ENCODE results near the gene PARVA. TPM values are rescaled to one million over a fixed set of nuclear protein-coding genes. Genes with fewer than 3 reads are reported as not detected.

The PARVA gene
- total RNA-seq, 1 donor from 2014 or later = 15.0 TPM

DNA sequence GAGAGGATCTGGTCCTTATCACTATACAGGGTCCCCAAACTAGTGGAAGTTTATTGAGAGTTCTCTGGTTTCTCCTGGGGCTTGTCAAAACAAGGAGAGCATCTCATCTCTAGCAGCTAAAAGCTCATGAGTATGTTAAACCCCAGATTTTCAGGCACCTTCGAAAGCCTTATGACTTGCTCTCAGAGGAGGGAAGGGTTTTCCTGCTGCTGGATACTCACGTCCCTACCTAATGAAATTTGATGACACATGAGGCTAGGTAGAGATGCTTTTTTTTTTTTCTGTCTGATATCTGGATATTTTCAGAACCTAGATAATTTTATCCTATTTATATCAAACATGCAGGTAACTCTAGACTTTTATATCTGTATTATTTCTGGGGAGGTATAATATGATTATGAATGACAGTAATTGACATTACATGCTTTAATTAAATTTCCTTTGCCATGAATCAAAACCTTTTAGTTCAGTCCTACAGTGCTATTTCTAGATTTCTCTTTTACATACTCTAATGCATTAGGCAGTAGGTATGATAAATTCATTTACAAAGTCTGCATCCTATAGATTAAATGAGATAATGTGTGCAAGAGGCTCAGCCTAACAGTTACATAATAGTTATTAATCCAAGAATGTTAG is 73.9 kb downstream of the PARVA start:
- Mint-ChIP-seq H3K9me3 (ENCODE audit: unreplicated experiment) (no peaks in the 10 kb centered on the region), H3K4me3 (ENCODE audit: unreplicated experiment) (no peak overlapping the region), H3K27ac (ENCODE audit: unreplicated experiment) (no peak overlapping the region), H3K27me3 (ENCODE audit: unreplicated experiment) (no peaks in the 10 kb centered on the region), H3K4me1 (ENCODE audit: low read depth, unreplicated experiment) (peaks cover 2% of the 10 kb centered on the region), H3K36me3 (ENCODE audit: unreplicated experiment) (no peaks in the 10 kb centered on the region)
- TF ChIP-seq, protein P1, sequence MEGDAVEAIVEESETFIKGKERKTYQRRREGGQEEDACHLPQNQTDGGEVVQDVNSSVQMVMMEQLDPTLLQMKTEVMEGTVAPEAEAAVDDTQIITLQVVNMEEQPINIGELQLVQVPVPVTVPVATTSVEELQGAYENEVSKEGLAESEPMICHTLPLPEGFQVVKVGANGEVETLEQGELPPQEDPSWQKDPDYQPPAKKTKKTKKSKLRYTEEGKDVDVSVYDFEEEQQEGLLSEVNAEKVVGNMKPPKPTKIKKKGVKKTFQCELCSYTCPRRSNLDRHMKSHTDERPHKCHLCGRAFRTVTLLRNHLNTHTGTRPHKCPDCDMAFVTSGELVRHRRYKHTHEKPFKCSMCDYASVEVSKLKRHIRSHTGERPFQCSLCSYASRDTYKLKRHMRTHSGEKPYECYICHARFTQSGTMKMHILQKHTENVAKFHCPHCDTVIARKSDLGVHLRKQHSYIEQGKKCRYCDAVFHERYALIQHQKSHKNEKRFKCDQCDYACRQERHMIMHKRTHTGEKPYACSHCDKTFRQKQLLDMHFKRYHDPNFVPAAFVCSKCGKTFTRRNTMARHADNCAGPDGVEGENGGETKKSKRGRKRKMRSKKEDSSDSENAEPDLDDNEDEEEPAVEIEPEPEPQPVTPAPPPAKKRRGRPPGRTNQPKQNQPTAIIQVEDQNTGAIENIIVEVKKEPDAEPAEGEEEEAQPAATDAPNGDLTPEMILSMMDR (IDR thresholded peaks at IDR 0.05; ENCODE audit: partially characterized antibody, unreplicated experiment) = no peak
- DNase-seq = no peak

GRCh38 chr11:12453243-12453642 is 75.9 kb downstream of the PARVA start:
- no peak overlapping the region for H3K4me3 Mint-ChIP-seq (ENCODE audit: unreplicated experiment)
- no peaks in the 10 kb centered on the region for H3K9me3 Mint-ChIP-seq (ENCODE audit: unreplicated experiment)
- H3K27ac Mint-ChIP-seq (ENCODE audit: unreplicated experiment) = no peak overlapping the region
- DNase-seq = no peak
- peaks cover 2% of the 10 kb centered on the region for H3K4me1 Mint-ChIP-seq (ENCODE audit: low read depth, unreplicated experiment)
- no peaks in the 10 kb centered on the region for H3K27me3 Mint-ChIP-seq (ENCODE audit: unreplicated experiment)
- TF ChIP-seq, protein P1 (IDR thresholded peaks at IDR 0.05; ENCODE audit: partially characterized antibody, unreplicated experiment) = no peak
- H3K36me3 Mint-ChIP-seq (ENCODE audit: unreplicated experiment) = no peaks in the 10 kb centered on the region

DNA sequence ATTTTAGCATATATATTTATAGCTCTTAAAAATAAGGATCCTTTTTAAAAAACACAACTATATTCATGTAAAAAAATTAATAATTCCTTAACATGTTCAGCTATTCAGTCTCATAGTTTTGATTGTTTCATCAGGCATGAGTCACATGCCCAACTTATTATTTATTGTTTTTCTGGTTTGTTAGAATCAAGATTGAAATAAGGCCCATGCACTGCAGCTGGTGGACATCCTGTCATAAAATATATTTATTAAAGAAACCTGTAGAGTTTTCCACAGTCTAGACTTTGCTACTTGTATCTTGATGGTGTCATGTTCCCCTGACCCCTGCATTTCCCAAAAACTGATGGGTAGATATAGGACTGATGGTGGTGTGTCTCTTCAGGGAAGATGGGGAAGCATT is 77.4 kb downstream of the PARVA start:
- Mint-ChIP-seq H3K4me1 (ENCODE audit: low read depth, unreplicated experiment) (peaks cover 2% of the 10 kb centered on the region), H3K4me3 (ENCODE audit: unreplicated experiment) (no peak overlapping the region), H3K36me3 (ENCODE audit: unreplicated experiment) (no peaks in the 10 kb centered on the region), H3K27me3 (ENCODE audit: unreplicated experiment) (no peaks in the 10 kb centered on the region), H3K27ac (ENCODE audit: unreplicated experiment) (no peak overlapping the region), H3K9me3 (ENCODE audit: unreplicated experiment) (no peaks in the 10 kb centered on the region)
- TF ChIP-seq, protein P1 (IDR thresholded peaks at IDR 0.05; ENCODE audit: partially characterized antibody, unreplicated experiment) = no peak
- DNase-seq = no peak

DNA sequence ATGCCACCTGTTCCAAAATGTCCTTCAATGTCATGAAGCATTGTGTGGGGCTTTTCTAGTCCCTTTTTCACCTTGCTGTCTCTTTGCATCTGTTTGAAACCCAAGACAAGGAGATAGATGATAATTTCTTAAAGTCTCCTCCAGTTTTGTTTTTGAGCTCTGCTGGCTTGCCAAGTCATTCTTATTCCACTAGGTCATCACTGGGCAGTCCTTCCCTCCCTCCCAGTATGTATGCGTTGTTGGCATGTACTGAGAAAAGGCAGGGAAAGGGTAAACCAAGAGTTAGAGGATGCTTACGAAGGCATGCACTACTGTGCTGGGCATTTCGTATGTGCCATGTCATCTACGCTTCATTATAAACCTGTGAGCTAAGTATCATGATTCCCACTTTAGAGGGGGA is 78.6 kb downstream of the PARVA start:
- Mint-ChIP-seq H3K27me3 (ENCODE audit: unreplicated experiment) (no peaks in the 10 kb centered on the region), H3K9me3 (ENCODE audit: unreplicated experiment) (no peaks in the 10 kb centered on the region), H3K36me3 (ENCODE audit: unreplicated experiment) (no peaks in the 10 kb centered on the region), H3K4me1 (ENCODE audit: low read depth, unreplicated experiment) (no peaks in the 10 kb centered on the region), H3K4me3 (ENCODE audit: unreplicated experiment) (no peak overlapping the region), H3K27ac (ENCODE audit: unreplicated experiment) (no peak overlapping the region)
- no peak for DNase-seq
- TF ChIP-seq, protein P1 (IDR thresholded peaks at IDR 0.05; ENCODE audit: partially characterized antibody, unreplicated experiment) = no peak

DNA sequence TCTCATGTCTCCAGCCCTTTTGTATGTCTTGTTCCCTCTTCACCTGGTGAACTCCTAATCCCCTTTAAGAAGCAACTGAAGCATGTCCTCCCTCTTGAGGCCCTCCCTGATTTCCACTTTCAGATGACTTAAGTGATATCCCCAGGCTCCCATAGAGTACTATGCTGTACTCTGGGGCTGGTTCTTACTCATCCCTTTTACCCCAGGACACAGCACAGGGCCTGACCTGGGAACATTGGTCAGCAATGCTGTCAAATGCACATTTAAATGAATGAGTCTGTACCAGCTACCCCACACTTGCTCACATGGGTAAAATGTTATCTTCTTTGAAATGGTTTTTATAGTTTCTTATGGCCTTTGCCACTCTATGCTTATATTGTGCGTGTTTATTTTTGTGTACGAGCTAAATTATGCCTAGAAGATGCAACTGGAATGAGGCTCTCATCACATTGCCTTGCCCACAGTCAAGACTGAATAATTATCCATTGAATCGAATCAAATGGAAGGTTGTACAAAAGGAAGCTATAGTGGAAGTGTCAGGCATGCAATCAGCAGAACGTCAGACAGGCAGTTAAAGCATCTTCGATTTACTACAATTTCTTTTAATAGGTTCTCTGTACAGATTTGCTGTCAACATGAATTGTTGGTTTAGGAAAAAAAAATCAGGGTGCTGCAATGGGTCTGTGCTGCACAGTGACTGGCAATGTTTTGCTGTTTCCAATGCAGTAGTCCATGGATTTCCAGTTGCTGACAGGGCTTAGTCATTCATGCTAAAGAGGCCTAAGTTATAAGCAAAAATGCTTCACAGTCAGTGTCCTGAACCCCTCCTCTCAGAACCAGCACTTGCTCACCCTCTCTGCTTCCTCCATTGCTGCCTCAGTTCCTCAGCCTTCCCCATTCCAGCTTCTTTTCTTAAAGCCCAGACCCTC is 79.5 kb downstream of the PARVA start:
- no peak for DNase-seq
- Mint-ChIP-seq H3K4me3 (ENCODE audit: unreplicated experiment) (no peak overlapping the region), H3K27me3 (ENCODE audit: unreplicated experiment) (no peaks in the 10 kb centered on the region), H3K9me3 (ENCODE audit: unreplicated experiment) (no peaks in the 10 kb centered on the region), H3K36me3 (ENCODE audit: unreplicated experiment) (peaks cover under 1% of the 10 kb centered on the region), H3K4me1 (ENCODE audit: low read depth, unreplicated experiment) (no peaks in the 10 kb centered on the region), H3K27ac (ENCODE audit: unreplicated experiment) (no peak overlapping the region)
- TF ChIP-seq, protein P1 (IDR thresholded peaks at IDR 0.05; ENCODE audit: partially characterized antibody, unreplicated experiment) = no peak
